Activated CD8-positive, alpha-beta memory T cell treated with anti-CD3 and anti-CD28 coated beads, Interleukin-2, amount 50 U/mL, for 1 hour (primary cell): ENCODE measurements around the gene OR1D5.
"Not testable (repeated sequence)": the region's sequence is repeated elsewhere in the genome, so short reads cannot be mapped to it uniquely, and the experiment has no call there.

Source experiments
- DNase-seq: peaks from one replicate; pipeline ENCODE4 v3.0.0-alpha.2; 2020; ENCODE audit errors: extremely low read depth

Gene OR1D5

GRCh38 chr17:3032258-3033247 is 30.9 kb downstream of the OR1D5 start:
- no peak for DNase-seq

- not testable (repeated sequence) for DNase-seq
Measured at GRCh38 chr17:3030852-3031470, 32.4 kb downstream of the OR1D5 start.

- no peak for DNase-seq
Measured at GRCh38 chr17:3030096-3030495, 33.3 kb downstream of the OR1D5 start.

DNA sequence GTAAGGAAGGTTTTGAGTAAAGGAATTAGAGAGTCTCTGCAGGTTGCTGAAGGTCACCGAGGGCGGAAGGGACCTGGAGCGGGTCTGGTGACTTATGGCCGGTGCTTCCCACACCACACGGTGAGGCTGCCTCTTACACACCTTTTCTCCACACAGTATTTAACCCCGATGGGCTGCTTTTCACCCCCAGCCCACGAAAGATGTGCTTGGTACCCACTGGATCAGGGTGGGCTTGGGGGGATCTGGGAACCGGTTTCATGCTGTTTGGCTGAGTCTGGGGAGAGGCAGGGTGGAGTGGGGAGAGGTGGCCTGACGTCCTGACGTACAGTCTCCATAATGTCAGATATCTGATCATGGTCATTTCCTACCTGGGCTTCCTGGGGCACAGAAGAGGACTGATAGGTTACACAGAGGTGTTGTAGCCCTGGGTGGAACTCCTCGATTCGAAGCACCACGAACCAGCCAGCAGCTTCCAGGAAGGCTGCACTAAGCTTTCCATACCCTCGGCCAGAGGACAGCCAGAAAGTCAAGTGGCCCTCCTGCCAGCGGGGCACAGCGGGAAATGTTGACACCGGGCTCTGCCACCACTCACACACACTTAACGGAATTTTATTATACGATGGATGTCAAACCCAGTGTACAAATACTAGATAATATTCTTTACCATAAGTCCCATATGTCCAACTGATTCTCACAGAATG is 34.0 kb downstream of the OR1D5 start:
- DNase-seq: no peak

- DNase-seq: no peak
Measured at GRCh38 chr17:3027786-3028532, 35.4 kb downstream of the OR1D5 start.

GRCh38 chr17:3026856-3027751 is 36.3 kb downstream of the OR1D5 start:
- no peak for DNase-seq

- DNase-seq: no peak
Measured at GRCh38 chr17:3026125-3026855, 37.1 kb downstream of the OR1D5 start.

GRCh38 chr17:3025421-3026124 is 37.8 kb downstream of the OR1D5 start:
- no peak for DNase-seq

DNA sequence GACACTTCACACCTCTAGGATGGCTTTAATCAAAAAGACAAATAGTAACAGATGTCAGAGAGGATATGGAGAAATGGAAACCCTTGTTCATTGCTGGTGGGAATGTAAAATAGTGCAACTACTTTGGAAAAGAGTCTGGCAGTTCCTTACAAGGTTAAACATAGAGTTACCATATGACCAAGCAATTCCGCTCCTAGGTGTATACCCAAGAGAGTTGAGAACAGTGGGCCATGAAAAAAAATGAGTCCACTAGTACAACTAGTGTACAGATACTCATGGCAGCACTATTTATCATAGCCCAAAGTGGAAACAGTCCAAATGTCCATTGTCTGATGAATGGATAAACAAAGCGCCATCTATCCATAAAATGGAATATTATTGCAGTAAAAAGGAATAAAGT is 39.1 kb downstream of the OR1D5 start:
- DNase-seq: no peak

GRCh38 chr17:3022197-3022596 is 41.2 kb downstream of the OR1D5 start:
- DNase-seq: no peak

- DNase-seq: no peak
Measured at GRCh38 chr17:3020381-3020780, 43.0 kb downstream of the OR1D5 start.

- DNase-seq: no peak
Measured at GRCh38 chr17:3019761-3020160, 43.6 kb downstream of the OR1D5 start.

- no peak for DNase-seq
Measured at GRCh38 chr17:3017936-3018335, 45.5 kb downstream of the OR1D5 start.

- DNase-seq: no peak
Measured at GRCh38 chr17:3015890-3016289, 47.5 kb downstream of the OR1D5 start.

DNA sequence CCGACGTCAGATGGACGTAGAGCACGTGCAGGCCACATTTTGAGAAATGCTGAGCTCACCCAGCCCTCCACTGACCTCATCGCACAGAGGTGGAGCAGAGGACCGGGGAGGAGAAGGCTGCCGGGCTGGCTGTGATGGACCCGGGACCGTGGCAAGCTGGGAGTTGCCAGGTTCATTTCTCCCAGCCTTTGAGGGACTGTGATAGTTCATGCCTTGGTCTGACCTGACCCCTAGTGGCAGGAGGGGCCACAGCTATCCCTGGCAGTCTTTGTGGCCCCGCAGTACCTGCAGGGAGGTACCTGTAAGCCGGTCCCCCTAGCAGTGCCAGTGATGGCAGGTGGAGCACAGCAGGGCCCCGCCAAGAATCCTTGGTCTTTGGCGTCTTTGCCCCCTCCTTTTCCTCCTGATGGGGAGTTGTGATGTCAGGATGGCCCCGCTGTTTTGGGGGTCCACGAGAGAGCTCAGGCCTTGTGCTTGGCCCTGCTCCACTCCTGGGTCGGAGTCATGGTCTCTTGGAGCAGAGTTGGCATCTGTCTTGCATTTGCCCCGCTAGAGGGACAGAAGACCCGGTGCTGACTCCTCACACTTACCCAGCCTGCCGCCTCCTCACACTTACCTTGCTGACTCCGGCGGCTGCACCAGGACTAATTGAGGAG is 50.4 kb downstream of the OR1D5 start:
- DNase-seq: peak; percentile 21
